HG03060 (cell line): ENCODE measurements around the gene DEGS2.

Source experiments
- ATAC-seq: cut with Tn5 transposase; IDR thresholded peaks from one replicate; pipeline ENCODE4 v1.9.1; 2021; ENCODE audit warnings: low read depth, moderate number of reproducible peaks; ENCODE audit not compliant: unreplicated experiment

DEGS2 gene

DNA sequence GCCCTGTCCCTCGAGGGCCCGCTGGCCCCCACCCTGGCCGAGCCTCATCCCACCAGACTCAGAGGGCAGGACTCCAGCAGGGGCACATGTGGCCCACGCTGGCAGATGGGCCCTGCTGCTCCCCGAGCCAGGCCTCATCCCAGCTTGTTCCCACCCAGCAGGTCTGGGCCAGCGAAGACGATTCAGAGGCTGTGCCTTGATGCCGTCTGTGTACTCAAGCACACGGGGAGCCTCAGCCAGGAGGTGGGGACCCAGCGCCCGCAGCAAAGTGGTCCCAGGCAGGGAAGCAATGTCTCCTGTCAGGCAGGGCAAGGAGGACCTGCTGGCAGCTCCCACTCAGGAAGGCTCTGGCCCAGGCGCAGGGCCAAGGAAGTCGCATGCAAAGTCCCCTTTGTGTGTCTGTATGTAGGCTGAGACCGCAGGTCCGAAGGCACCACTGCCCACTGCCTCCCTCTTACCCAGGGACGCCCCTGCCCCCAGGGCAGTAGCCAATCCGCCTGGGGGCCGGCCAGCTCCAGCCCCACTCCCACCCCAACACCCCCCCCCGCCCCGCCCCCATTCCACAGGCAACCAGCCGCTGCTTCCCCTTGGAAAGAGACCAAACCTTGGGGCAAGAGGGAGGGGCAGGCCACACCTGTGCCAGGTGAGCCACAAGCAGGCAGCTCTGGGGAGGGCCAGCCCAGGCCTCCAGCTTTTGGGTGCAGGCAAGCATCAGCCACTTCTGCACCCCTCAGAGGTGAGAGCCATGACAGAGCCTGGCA is 9.4 kb downstream of the DEGS2 start:
- ATAC-seq = no peak

DNA sequence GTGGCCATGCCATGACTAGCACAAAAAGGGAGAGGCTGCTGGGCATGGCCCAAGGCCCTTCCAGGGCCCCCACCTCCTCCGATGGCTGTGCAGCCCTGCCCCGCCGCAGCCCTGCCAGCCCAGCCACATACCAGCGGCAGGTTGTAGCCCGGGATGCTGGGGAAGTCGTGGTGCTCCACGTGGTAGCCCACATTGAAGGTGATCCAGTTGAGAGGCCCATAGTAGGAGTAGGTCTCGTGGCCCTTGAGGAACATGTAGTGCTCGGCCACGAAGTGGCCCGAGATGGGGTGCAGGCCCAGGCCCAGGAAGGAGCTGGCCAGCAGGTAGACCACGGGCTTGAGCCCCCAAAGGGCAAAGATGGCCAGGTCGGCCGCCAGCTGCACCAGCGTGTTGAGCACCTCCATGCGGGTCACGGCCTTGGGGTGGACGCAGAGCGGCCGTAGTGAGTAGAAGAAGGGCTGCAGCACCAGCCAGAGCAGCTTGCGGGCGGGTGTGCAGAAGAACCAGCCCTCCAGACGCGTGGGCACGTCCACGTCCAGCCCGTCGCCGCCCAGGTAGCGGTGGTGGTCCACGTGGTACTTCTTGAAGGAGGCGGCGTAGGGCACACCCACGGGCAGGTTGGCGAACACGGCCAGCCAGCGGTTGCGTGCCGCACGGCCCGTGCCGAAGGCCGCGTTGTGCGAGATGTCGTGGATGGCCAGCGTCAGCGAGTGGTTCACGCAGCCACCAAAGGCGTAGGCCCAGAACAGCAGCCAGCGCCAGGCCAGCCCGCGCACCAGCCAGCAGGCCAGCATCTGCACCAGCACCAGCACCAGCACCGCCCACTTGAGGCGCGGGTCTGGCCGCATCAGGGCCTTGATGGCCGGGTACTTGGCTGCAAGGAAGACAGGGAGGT is 10.4 kb downstream of the DEGS2 start:
- no peak for ATAC-seq

DNA sequence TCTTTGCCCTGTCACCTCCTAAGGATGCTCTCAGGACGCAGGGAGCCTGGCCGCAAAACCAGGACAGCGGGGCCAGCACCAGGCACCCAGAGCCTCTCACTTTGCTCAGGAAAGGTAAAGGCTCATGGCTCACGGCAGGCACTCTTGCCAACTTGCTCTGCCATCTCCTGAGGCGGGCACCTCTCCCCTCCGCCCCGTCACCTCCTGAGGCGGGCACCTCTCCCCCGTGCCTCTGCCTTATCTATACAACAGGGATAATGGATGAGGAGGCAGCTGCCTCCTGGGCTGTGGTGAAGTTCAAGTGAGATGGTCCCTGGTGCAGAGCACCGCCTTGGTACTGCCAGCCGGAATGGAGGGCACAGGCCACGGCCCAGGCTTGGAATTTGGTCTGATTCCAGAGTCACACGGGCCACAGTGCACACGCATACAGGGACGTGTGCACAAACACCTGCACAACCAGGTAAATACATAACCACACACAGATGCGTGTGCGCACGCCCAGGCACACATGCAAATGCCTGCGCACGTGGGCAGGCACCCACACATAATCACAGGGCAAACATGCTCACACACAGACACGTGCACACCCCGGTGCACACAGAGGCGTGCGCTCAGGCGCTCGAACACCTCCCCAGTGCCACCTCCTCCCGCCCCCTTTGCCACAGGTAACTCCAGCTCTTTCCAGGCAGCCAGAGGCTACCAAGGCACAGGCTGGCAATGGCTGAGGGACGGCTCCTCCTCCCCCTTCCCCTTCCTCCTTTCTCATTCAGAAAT is 11.6 kb downstream of the DEGS2 start:
- no peak for ATAC-seq

DNA sequence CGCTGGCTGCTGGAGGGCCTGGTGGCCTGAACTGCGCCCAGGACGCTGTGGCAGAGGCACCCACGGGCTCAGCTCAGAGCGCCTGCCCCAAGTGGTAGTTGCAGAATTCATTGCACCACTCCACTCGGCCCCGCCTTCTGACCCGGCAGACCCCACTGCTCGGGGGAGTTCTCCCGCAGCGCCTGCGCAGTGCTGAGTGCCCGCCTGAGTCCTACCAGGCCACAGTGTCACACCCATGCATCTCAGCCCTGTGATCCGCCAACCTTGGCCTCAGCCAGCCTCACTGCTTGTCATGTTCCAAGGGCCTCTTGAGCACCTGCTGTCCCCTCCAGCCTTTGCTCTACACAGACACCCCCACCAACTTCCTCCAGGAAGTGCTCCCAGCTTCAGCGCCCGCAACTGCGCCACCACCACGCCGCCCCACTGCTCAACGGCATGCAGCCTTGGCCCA is 12.2 kb downstream of the DEGS2 start:
- ATAC-seq = no peak

DNA sequence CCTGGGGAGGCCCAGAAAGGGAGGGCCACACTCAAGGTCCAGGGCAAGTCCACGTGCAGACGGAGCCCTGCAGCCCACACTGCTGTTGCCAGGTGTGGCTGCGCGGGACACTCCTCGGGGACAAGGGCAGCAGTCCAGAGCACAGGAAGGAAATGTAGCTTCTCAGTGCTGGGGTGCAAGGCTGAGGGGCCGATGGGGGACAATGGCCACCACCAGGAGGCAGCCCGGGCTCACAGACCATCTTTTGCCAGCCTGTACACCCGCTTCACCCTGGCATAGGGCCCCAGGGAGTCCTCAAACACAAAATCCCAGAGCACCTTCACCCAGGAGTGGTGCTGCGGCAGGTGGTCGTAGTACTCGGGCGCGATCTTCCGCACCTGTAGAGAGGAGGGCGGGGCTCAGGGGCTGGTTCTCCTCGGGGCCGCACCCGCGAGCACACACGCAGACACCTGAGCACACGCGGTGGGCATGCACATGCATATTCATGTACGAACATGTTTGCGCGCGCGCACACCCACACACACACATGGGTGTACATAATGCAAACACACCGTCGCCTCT is 12.8 kb downstream of the DEGS2 start:
- ATAC-seq = no peak

DNA sequence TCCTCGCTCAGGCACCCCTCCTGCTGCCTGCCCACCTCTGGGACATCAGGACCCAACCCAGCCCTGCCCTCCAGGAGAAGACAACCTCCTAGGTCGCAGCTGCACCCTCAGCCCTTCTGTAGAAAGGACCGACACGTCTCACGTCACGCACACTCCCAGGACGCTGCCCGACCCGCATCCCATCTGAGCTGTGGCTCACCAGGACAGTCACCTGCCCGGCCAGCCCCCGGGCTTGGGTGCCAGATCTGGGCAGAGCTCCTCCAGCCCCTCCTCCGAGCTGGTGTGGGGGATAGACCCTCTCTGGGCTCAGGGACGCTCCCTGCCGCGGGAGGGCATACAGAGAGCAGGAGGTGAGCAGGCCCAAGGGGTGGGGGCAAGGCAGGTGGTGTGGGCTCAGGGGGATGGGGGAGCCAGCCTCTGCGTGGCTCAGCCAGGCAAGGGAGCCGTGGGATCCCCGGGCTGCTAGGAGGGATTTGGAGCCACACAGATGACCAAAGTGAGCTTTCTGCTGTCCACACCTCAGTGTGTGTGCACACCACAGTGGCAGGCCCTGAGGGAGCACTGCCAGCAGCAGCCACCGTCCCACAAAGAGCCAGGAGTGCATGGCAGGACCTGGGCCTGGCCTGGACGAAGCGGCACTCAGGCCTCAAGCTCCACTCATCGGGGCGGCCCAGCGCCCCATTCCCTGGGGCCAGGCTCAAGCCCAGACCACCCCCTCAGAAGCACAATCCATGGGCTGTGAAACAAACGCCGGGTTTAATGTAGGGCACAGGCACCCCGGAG is 13.6 kb downstream of the DEGS2 start:
- no peak for ATAC-seq

DNA sequence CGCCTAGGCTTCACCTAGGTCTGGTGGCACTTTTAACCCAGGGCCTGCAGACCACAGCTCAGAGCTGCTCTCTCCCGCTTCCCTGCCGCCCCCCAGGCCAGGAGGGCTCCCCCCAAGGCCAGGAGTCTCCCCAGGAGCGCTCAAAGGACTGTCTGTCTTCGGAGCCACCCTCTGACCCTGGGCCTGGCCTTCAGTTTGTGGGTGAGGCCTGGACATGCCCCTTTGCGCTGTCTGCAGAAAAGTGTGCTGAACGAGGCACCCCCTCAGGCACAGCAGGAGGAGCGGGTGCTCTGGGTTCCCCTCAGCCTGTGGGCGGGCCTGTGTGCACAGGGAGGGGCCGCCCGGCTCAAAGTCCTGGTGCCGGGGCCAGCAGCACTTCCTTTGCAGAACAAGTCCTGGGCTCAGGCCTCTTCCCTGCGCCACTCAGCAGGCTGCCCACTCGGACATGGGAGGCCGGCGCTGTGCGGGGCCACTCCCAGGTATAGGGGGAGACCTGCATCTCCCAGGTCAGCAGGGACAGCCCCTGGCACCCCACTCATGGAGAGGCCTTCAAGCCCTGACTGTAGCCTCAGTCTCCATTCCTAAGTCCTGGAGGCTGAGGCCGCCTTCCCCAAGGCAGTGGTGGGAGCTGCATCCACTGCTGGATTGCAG is 14.3 kb downstream of the DEGS2 start:
- no peak for ATAC-seq

DNA sequence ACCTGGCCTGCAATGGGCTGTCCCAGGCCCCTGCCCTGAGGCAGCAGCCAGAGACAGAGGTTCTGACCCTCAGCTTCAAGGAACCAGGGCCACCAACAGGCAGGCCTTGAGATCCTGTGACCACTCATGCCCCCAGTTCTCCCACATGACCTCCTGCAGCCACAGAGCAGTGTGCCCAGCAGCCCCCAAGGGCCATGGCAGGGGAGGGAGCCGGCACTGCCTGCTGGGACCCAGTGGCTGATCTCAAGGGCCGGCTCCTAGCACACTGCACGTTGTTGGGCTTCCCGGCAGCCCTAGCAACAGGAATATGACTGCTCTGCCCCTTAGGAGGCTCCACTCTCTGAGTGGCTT is 14.8 kb downstream of the DEGS2 start:
- ATAC-seq = no peak

DNA sequence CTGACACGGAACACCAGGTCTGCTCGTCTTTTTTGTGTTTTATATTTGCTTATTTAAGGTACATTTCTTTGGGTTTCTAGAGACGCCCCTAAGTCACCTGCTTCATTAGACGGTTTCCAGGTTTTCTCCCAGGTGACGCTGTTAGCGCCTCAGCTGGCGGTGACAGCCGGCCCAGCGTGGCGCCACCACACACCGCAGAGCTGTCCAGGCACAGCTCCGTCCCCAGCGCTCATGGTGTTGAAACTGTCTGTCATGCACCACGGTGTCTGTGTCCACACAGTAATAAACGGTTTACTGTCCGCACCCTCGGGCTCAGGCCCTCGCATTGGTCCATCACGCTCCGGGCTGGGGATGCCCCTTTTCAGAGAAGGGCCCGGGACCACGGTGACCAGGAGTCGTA is 15.5 kb downstream of the DEGS2 start:
- ATAC-seq = no peak

DNA sequence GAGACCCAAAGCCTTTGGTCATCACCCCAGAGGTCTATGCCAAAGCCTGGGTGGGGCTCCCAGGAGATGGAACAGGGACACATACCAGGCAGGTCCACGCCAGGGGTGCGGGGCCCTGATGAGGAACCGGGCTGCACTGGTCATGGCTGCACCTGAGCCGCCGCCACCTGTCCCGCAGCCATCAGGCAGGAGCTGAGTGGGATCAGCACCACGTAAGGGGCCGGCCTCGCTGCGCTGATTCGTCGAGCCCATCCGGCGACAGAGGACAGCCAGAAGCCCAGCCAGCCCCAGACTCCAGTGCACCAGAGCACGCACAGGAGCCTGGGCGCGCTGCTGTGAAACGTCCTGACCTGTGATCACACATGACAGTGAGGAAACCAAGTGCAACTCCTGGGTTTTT is 15.9 kb downstream of the DEGS2 start:
- ATAC-seq = no peak

DNA sequence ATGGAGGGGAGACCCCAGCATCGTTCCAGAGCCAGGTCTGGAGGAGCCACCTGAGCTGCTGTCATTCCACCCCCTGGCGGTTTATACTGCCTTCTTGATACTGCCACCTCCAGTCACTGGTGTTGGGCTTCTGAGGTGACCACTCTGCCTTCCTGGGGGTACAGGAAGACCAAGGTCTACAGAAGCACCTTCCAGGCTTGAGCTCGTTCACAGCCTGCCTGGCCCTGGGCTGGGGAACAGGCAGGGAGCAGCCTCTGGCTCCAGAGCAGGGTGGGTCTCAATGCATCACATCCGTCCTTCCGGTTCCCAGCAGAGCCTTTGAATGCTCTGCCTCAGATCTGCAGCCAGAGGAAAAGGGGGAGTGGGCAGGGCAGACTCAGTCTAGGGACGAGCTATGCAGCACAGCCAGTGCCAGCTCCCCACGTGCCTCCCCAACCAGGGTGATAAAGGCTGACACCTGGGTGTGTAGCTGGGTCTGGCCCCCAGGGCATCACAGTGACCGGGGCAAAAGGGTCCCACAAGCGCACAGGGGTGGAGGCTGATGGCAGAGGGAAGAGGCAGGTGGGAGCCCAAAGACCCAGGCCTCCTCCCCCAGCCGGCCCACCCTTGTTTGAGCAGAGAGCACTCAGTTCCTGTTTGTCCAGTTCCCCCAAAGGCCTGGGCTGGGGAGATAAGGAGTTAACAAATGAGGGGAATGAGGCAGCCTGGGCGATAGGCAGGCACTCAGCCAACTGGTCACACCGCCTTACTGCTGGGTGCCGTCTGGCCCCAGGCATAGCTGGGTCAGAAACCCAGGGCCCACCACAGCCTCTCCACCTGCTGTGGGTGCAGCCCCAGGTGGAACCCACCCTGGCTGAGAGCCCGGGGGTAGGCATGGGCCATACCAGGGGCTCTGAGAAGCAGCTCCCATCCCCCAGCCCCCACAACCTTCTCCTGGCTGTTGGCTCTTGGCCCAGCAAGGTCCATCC is 17.1 kb downstream of the DEGS2 start:
- ATAC-seq = no peak

DNA sequence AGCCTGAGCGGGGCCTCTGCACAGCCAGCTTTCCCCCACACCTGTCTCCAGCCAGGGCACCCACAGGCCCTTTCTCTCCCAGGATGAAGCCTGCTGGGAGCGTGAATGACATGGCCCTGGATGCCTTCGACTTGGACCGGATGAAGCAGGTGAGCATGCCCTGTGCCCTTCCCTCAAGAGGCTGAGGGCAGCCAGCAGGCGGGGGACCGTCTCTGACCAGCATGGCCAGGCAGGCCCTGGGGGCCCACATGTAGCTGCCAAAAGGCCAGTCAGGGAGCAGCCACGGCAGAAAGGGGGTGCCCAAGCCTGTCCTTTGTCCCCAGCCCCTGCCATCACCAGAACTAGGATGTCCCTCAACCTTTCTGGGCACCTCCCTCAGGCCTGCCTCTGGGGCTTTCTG is 18.3 kb downstream of the DEGS2 start:
- ATAC-seq = no peak

DNA sequence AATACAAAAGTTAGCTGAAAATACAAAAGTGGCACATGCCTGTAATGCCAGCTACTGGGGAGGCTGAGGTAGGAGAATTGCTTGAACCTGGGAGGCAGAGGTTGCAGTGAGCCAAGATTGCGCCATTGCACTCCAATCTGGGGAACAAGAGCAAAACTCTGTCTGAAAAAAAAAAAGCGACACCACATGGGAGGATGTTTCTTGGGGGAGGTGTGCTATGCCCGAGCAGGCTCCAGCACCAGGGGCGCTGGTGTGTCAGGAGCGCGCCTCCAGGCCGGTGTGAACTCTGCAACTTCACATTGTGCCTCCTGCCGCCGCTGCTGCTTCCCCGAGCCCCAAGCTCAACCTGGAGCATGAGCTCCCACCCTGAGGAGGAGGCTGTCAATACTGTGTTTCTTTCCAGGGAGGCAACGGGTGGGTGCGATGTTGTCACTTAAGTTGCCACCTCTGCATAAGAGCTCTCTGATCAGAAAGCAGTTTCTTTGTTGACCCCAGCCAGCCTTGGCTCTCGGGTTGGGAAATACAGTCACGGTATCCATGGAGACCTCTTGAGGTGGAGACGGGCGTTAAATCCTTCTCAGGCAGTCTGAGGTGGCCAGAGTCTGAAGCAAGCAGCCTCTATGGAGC is 18.9 kb downstream of the DEGS2 start:
- ATAC-seq = no peak

DNA sequence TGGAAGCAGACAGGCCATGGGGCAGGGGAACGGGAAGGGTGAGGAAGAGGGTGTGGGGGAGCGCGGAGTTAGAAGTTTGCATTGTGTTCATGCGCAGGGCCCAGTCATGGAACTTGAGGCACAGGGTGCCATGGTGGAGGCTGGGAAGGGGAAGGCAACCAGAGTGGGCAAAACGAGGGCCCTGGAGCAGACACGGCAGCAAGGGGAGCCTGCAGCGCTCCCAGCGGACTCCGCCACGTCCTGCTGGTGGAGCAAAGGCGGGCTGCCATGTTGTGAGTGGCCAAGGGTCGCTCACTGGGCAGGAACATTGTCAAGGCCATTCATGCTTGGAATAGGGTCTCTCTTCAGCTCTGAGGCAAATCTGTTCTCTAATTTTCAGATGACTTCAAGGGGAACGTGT is 20.5 kb downstream of the DEGS2 start:
- ATAC-seq = no peak

DNA sequence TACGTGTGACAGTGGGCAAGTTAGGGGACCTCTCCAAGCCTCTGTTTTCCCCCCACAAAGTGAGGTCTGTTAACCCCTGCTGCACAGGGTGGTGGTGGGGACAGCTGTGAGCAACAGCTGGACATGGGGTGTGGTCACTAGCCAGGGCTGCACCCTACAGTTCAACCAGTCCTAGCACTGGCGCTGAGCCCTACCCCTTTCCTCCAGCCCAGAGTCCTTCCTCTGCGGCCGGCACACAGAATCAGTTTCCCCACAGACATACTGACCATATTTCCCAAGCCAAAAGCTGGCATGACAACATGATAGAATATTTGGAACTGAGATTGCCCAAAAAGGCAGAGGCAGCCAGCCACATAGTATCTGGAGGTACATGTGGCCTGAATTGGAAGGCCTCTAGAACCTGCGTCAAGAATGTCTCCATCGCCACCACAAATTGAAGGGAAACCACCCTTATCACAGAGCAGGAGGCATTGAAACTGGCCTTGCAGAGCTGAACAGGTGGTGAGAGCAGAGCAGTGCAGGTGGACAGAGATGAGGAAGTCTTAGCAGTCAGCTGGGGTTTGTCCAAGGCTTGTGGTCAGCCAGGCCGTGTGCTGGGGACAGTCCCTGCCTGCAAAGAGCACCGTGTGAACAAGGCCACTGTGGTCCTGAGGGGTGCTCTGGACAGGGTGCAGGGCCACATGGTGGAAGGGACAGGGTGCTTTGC is 21.2 kb downstream of the DEGS2 start:
- no peak for ATAC-seq

DNA sequence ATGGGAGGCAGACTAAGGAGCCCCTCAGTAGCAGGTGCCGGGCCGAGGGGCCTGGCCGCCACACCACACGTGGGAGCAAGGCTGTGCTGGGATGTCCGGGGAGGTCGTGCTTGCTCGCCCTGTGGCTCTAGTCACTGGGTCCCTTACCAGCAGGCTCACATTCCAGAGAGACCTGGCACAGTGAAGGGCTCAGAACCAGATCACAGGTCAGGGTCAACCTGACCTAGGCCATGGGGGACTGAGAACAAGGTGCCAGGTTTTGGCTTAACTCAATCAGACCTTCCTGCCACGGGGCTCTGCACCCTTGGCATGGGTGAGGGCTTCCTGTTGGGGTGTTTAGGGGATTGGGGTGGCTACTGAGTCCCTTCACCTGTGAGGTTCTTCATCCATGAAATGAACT is 22.3 kb downstream of the DEGS2 start:
- ATAC-seq = no peak

DNA sequence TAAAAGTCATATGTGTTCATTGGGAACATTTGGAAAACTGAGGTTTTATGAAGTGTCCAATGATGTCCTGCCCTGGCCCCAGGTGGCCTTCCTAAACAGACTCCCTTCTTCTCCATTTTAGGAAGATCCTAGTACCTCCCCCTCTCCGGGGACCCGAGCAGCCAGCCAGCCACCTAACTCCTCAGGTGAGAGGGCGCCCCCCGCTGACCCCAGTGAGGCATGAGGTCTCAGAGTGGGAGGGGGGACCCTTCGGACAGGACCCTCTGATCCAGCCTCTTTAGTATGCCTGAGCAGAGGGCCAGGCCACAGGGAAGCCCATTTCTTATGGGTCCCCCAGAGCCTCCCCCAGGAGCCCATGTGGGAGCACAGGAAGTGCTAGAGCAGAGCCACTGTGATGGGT is 23.7 kb downstream of the DEGS2 start:
- no peak for ATAC-seq
